A673 (cell line): ENCODE data around the gene AP3D1.

Experiments
- EZH2 ChIP-seq: fragments of 200-600 bp; sonication (generic); IDR thresholded peaks from 2 replicates; pipeline ENCODE4 v1.6.1; 2017; ENCODE audit warnings: borderline replicate concordance, low read depth, mild to moderate bottlenecking, mixed read lengths, antibody characterized with exemption, low read length; ENCODE audit not compliant: poor library complexity, severe bottlenecking
- TF ChIP-seq, protein P1 (sequence below): fragments of 300-800, 200-600 bp; sonication (generic); conservative IDR thresholded peaks from 2 replicates; pipeline ENCODE4 v1.5.1; 2017; ENCODE audit warnings: low read depth, mild to moderate bottlenecking, antibody characterized with exemption, low read length, moderate library complexity, mixed read lengths

GRCh38 chr19:2121416-2122051 is 29.8 kb downstream of the AP3D1 start:
- TF ChIP-seq, protein P1, sequence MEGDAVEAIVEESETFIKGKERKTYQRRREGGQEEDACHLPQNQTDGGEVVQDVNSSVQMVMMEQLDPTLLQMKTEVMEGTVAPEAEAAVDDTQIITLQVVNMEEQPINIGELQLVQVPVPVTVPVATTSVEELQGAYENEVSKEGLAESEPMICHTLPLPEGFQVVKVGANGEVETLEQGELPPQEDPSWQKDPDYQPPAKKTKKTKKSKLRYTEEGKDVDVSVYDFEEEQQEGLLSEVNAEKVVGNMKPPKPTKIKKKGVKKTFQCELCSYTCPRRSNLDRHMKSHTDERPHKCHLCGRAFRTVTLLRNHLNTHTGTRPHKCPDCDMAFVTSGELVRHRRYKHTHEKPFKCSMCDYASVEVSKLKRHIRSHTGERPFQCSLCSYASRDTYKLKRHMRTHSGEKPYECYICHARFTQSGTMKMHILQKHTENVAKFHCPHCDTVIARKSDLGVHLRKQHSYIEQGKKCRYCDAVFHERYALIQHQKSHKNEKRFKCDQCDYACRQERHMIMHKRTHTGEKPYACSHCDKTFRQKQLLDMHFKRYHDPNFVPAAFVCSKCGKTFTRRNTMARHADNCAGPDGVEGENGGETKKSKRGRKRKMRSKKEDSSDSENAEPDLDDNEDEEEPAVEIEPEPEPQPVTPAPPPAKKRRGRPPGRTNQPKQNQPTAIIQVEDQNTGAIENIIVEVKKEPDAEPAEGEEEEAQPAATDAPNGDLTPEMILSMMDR = no peak
- no peak for TF ChIP-seq EZH2
